Bronchial epithelial cell (primary cell): ENCODE results near the gene GFM2. TPM values are rescaled to one million over a fixed set of nuclear protein-coding genes. Genes with fewer than 3 reads are reported as not detected.
"Not testable (repeated sequence)": the region's sequence is repeated elsewhere in the genome, so short reads cannot be mapped to it uniquely, and the experiment has no call there.

Experiments used
- DNase-seq: peaks from one replicate; pipeline ENCODE4 v3.0.0-alpha.2; 2010; ENCODE audit warnings: low read depth
- FAIRE-seq: peaks from 2 replicates; lab custom pipeline; 2011; peaks lifted over from hg19 to GRCh38; lab: Jason Lieb, UNC
- H3K27me3 ChIP-seq: 2 replicates; pipeline ENCODE4 v1.5.1; 2011; ENCODE audit warnings: low read length; ENCODE audit not compliant: control insufficient read depth, insufficient read depth
- H3K36me3 ChIP-seq: 2 replicates; pipeline ENCODE4 v1.5.1; 2011; ENCODE audit warnings: low read length; ENCODE audit not compliant: control insufficient read depth, insufficient read depth
- H3K4me3 ChIP-seq: 2 replicates; pipeline ENCODE4 v1.5.1; 2011; ENCODE audit warnings: mild to moderate bottlenecking, low read depth, low read length, control low read depth
- total RNA-seq: library from RNA; depleted of rRNA; stranded (reverse); fragments of >200 nt; gene quantifications from 2 replicates; pipeline ENCODE4 v1.2.1, GENCODE V29; 2014
- TF ChIP-seq, protein P1 (sequence below): IDR thresholded peaks from 2 replicates; pipeline ENCODE4 v1.5.1; 2011; ENCODE audit warnings: mild to moderate bottlenecking, moderate library complexity, low read length, control low read depth, inconsistent platforms; ENCODE audit not compliant: insufficient read depth, severe bottlenecking

The GFM2 gene
- total RNA-seq, 1 donor from 2014 or later = 40.0 TPM

DNA sequence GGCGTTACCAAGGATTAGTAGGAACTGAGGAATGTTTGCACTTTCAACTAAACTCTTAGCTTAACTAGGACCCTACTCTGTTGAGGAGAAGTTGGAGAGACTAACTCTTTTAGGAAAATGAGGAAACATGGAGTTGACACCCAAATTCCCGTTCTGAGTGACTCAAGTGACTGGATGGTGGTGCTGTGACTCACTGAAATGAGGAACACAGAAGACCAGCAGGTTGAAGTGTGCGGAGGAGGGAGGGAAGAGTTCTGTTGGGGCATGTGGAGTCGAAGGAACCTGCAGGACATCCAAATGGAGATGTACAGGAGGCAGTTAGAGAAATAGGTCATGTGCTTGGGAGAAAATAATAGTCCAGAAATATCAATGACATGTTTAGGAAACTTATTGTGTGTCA lies 73.7 kb downstream of the GFM2 start:
- no peaks in the 10 kb centered on the region for H3K27me3 ChIP-seq
- H3K36me3 ChIP-seq = peaks cover 6% of the 10 kb centered on the region
- DNase-seq (peak; percentile 93), FAIRE-seq (peak; percentile 40)
- TF ChIP-seq, protein P1, sequence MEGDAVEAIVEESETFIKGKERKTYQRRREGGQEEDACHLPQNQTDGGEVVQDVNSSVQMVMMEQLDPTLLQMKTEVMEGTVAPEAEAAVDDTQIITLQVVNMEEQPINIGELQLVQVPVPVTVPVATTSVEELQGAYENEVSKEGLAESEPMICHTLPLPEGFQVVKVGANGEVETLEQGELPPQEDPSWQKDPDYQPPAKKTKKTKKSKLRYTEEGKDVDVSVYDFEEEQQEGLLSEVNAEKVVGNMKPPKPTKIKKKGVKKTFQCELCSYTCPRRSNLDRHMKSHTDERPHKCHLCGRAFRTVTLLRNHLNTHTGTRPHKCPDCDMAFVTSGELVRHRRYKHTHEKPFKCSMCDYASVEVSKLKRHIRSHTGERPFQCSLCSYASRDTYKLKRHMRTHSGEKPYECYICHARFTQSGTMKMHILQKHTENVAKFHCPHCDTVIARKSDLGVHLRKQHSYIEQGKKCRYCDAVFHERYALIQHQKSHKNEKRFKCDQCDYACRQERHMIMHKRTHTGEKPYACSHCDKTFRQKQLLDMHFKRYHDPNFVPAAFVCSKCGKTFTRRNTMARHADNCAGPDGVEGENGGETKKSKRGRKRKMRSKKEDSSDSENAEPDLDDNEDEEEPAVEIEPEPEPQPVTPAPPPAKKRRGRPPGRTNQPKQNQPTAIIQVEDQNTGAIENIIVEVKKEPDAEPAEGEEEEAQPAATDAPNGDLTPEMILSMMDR = no peak
- no peak overlapping the region for H3K4me3 ChIP-seq

DNA sequence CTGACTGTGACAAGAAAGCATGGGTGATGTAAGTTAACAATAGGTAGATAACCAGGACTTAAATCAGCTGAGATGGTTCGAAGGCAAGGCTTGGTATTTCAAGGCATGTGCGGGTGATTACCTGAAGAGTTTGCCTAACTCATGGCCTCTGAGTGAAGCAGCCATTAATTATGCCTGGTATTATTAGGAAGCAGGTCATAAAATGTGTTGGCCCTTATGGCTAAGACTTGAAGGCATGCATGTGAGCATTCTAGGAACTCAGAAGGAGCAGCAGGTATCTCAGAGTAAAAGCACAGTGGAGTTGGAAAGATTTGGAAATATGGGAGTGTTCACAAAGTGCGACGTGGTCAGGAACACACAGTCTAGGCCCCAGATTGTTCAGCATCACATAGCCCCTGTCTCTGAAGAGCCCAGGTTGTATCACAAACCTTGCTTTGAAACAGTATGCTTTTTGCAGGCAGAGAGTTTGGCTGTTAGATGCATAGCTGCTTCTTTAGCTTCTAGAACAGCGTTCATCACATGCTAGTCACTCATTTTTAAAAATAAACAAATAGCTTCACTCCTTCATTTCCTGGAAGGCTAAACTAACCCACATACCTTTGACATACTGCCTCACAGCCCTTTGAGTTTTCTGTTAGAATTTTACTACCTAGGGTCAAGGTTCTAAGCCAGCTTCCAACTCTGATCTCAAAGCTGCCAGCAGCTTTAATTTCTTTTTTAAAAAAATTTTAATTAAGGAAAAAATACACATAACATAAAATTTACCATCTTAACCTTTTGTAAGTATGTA lies 79.8 kb downstream of the GFM2 start:
- FAIRE-seq (no peak), DNase-seq (no peak)
- TF ChIP-seq, protein P1 = no peak
- H3K4me3 ChIP-seq = no peak overlapping the region
- H3K27me3 ChIP-seq = no peaks in the 10 kb centered on the region
- peaks cover 1% of the 10 kb centered on the region for H3K36me3 ChIP-seq

DNA sequence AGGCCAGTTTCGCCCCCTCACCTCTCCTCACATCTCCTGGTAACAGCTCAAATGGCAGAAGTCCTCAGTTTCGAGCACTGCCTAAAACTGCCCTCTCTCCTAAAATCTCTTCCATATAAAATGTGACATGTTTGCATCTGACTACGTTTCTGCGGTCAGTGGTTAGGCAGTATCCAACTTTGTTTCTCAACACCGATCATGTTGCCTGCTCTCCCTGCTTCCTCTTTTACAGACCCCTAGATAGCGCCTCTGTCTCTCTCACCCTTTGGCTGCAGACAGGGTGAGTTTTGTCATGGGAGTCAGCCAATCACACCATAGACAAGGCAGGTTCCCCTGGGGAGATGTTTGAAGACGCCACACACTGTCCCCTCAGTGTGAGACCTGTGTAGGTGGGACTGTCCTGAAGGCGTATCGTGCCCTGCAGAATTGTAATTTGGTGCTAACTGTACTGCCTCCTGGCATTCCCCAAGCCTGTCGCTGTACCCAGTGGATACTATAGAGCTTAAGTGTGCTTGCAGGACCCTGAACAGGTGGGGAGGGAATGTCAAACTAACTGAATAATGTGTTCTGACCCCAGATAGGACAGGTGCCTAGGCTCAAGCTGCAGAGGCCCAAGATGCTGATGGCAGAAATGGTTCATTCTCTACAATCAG lies 80.8 kb downstream of the GFM2 start:
- TF ChIP-seq, protein P1 = no peak
- Histone ChIP-seq H3K27me3 (no peaks in the 10 kb centered on the region), H3K4me3 (peak overlapping the region; percentile 90), H3K36me3 (peaks cover 1% of the 10 kb centered on the region)
- FAIRE-seq (no peak), DNase-seq (no peak)

DNA sequence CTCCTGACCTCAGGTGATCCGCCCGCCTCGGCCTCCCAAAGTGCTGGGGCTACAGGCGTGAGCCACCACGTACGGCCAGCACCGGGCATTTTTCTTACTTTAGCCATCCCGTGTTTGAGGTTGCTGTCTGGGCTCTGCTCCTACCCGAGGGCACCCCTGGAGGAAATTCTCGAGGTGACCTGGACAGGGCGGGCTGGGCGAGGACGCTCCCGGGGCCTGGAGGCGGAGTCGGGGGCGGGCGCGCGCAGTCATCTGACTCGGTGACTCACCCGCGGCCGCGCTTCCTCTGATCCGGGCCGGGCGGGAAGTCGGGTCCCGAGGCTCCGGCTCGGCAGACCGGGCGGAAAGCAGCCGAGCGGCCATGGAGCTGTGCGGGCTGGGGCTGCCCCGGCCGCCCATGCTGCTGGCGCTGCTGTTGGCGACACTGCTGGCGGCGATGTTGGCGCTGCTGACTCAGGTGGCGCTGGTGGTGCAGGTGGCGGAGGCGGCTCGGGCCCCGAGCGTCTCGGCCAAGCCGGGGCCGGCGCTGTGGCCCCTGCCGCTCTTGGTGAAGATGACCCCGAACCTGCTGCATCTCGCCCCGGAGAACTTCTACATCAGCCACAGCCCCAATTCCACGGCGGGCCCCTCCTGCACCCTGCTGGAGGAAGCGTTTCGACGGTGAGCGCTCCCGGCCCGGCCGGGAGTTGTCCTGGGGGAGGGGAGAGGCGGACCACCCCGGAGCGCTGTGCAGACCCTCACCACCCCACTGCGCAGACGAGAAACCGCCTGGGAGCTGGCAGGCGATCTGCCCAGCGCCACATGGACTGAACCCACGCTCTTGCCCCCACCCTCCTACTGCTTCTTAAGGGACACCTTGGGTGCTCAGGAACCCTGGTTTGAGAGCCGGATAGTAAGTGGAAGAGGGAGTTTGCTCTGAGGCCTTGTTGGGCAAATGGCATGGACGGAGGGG lies 81.7 kb downstream of the GFM2 start, which contains the start of gene HEXB:
Gene HEXB (plus strand): TSS at position 334 of the 952 bp plus-strand sequence. CDS start 28 bp downstream, at position 362.
- Histone ChIP-seq H3K36me3 (peaks cover 1% of the 10 kb centered on the region), H3K4me3 (peak within 1 kb of the TSS; percentile 90), H3K27me3 (no peaks in the 10 kb centered on the region)
- DNase-seq (peak; percentile 59), FAIRE-seq (no peak)
- TF ChIP-seq, protein P1 = no peak

DNA sequence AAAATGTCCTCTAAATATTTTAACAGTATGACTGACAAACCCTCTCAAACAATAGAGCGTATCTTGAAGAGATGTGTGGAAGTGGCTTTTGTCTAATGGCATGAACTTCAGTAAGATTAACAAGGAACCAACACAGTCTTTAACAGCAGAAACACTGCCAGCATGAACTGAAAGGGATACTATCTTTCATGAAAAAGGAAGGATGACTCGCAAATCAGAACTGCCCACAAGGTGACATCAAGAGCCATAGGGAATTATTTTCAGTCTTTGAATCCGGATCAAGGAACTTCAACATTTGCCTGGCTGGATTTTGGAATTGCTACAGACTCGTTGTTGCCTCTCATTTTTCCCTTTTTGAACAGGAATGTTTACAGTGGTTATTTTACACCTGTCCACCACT lies 87.0 kb downstream of the GFM2 start:
- Histone ChIP-seq H3K27me3 (no peaks in the 10 kb centered on the region), H3K4me3 (no peak overlapping the region), H3K36me3 (no peaks in the 10 kb centered on the region)
- TF ChIP-seq, protein P1 = no peak
- DNase-seq (peak; percentile 21), FAIRE-seq (no peak)

DNA sequence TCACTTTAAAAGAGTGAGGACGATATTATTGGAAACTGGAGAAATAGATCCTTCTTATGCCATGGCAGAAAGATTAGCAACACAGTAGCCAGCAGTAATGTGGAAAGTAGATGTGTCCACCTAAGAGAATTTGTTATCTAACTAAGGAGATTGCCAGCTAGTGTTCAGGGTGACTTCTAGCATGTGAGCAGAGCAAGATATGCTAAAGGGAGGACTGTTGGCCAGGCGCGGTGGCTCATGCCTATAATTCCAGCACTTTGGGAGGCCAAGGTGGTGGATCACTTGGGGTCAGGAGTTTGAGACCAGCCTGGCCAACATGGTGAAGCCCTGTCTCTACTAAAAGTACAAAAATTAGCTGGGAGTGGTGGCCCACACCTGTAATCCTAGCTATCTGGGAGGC lies 87.6 kb downstream of the GFM2 start:
- DNase-seq, FAIRE-seq, H3K4me3 ChIP-seq, H3K36me3 ChIP-seq, H3K27me3 ChIP-seq: not testable (repeated sequence)

DNA sequence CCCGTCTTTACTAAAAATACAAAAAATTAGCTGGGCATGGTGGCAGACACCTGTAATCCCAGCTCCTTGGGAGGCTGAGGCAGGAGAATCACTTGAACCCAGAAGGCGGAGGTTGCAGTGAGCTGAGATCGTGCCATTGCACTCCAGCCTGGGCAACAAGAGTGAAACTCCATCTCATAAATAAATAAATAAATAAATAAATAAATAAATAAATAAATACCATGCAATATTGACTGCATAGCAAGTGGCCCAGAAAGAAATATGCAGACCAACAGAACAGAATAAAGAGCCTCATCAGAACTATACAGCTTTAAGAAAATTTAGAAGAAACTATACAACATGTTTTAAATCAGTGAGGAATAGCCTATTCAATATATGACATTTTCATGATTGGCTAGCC lies 88.8 kb downstream of the GFM2 start:
- not testable (repeated sequence) for H3K36me3 ChIP-seq, FAIRE-seq, H3K27me3 ChIP-seq, DNase-seq, H3K4me3 ChIP-seq

DNA sequence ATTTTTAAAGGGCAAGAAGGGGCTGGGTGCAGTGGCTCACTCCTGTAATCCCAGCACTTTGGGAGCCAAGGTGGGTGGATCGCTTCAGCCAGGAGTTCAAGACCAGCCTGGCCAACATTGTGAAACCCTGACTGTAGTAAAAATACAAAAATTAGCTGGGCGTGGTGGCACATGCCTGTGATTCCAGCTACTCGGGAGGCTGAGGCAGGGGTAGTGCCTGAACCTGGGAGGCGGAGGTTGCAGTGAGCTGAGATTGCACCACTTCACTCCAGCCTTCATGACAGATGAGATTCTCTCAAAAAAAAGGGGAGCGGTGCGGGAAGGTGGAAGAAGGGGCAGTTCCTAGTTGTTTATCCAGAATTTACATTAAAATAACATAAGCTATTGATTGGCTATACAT lies 90.5 kb downstream of the GFM2 start:
- not testable (repeated sequence) for H3K4me3 ChIP-seq, DNase-seq, FAIRE-seq, H3K36me3 ChIP-seq, H3K27me3 ChIP-seq
